Sigmoid colon (tissue), 4 donors: ENCODE measurements around the gene TIMP2.

Experiments
- POLR2AphosphoS5 ChIP-seq, 4 donors: sonication (generic); formaldehyde crosslinking; IDR thresholded peaks; one replicate each; pipeline ENCODE4 v1.6.1; 2017; ENCODE audit warnings: antibody characterized with exemption in 4 of 4
- TF ChIP-seq, protein P1 (sequence below), 4 experiments: fragments of 450-650 bp in 3 of 4; fragments of 200-600 bp in 1 of 4; IDR thresholded peaks; one replicate each; pipeline ENCODE4 v1.5.1; 2016 to 2019; ENCODE audit warnings: antibody characterized with exemption in 4 of 4, mild to moderate bottlenecking in 3 of 4, moderate library complexity in 2 of 4

DNA sequence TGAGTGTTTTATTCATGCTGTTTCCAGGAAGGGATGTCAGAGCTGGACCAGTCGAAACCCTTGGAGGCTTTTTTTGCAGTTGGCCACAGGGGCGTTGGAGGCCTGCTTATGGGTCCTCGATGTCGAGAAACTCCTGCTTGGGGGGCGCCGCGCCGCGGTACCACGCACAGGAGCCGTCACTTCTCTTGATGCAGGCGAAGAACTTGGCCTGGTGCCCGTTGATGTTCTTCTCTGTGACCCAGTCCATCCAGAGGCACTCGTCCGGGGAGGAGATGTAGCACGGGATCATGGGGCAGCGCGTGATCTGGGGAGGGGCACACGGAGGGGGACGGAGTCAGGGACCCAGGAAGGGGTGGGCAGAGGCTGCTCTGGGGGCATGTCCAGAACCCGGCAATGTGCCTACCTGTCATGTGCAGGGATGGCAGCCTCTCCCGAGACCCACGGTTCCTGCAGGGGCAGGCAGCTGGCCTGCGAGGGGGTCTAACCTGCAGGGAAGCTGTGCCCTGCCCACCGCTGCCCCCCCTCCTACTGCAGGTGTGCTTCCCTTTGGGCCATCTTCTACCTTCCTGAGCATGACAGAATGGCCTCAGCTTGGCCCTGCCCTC is 69.5 kb downstream of the TIMP2 start:
- TF ChIP-seq, protein P1, sequence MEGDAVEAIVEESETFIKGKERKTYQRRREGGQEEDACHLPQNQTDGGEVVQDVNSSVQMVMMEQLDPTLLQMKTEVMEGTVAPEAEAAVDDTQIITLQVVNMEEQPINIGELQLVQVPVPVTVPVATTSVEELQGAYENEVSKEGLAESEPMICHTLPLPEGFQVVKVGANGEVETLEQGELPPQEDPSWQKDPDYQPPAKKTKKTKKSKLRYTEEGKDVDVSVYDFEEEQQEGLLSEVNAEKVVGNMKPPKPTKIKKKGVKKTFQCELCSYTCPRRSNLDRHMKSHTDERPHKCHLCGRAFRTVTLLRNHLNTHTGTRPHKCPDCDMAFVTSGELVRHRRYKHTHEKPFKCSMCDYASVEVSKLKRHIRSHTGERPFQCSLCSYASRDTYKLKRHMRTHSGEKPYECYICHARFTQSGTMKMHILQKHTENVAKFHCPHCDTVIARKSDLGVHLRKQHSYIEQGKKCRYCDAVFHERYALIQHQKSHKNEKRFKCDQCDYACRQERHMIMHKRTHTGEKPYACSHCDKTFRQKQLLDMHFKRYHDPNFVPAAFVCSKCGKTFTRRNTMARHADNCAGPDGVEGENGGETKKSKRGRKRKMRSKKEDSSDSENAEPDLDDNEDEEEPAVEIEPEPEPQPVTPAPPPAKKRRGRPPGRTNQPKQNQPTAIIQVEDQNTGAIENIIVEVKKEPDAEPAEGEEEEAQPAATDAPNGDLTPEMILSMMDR (IDR thresholded peaks at IDR 0.05) = no peak
- TF ChIP-seq POLR2AphosphoS5 (IDR thresholded peaks at IDR 0.05) = no peak
